ENCODE data around the gene MKNK1. TPM values are rescaled to one million over a fixed set of nuclear protein-coding genes. Genes with fewer than 3 reads are reported as not detected.

MKNK1 gene
- total RNA-seq, 1 donor from 2014 or later: 30.6 TPM

- Mint-ChIP-seq H3K9me3 (no peaks in the 10 kb centered on the region), H3K4me1 (peaks cover 2% of the 10 kb centered on the region), H3K27ac (no peak overlapping the region), H3K4me3 (no peak overlapping the region), H3K27me3 (ENCODE audit: low read depth) (peaks cover 94% of the 10 kb centered on the region), H3K36me3 (no peaks in the 10 kb centered on the region)
- TF ChIP-seq, protein P1, sequence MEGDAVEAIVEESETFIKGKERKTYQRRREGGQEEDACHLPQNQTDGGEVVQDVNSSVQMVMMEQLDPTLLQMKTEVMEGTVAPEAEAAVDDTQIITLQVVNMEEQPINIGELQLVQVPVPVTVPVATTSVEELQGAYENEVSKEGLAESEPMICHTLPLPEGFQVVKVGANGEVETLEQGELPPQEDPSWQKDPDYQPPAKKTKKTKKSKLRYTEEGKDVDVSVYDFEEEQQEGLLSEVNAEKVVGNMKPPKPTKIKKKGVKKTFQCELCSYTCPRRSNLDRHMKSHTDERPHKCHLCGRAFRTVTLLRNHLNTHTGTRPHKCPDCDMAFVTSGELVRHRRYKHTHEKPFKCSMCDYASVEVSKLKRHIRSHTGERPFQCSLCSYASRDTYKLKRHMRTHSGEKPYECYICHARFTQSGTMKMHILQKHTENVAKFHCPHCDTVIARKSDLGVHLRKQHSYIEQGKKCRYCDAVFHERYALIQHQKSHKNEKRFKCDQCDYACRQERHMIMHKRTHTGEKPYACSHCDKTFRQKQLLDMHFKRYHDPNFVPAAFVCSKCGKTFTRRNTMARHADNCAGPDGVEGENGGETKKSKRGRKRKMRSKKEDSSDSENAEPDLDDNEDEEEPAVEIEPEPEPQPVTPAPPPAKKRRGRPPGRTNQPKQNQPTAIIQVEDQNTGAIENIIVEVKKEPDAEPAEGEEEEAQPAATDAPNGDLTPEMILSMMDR (IDR thresholded peaks at IDR 0.05; ENCODE audit: unreplicated experiment): no peak
- DNase-seq (ENCODE audit: low spot score in 2 of 2, unreplicated experiment in 2 of 2): no peak
Measured at GRCh38 chr1:46543382-46543760, 60.7 kb downstream of the MKNK1 start.

- peaks cover 92% of the 10 kb centered on the region for H3K27me3 Mint-ChIP-seq (ENCODE audit: low read depth)
- DNase-seq (ENCODE audit: low spot score in 2 of 2, unreplicated experiment in 2 of 2): no peak
- H3K4me1 Mint-ChIP-seq: peaks cover 2% of the 10 kb centered on the region
- peaks cover 14% of the 10 kb centered on the region for H3K9me3 Mint-ChIP-seq
- no peak overlapping the region for H3K27ac Mint-ChIP-seq
- no peak overlapping the region for H3K4me3 Mint-ChIP-seq
- TF ChIP-seq, protein P1 (IDR thresholded peaks at IDR 0.05; ENCODE audit: unreplicated experiment): no peak
- H3K36me3 Mint-ChIP-seq: no peaks in the 10 kb centered on the region
Measured at GRCh38 chr1:46539972-46540371, 64.1 kb downstream of the MKNK1 start.

- H3K4me1 Mint-ChIP-seq: no peaks in the 10 kb centered on the region
- H3K27ac Mint-ChIP-seq: no peak overlapping the region
- TF ChIP-seq, protein P1 (IDR thresholded peaks at IDR 0.05; ENCODE audit: unreplicated experiment): no peak
- no peak for DNase-seq (ENCODE audit: low spot score in 2 of 2, unreplicated experiment in 2 of 2)
- peaks cover 14% of the 10 kb centered on the region for H3K9me3 Mint-ChIP-seq
- H3K36me3 Mint-ChIP-seq: no peaks in the 10 kb centered on the region
- peaks cover 91% of the 10 kb centered on the region for H3K27me3 Mint-ChIP-seq (ENCODE audit: low read depth)
- H3K4me3 Mint-ChIP-seq: no peak overlapping the region
Measured at GRCh38 chr1:46538147-46538546, 65.9 kb downstream of the MKNK1 start.

GRCh38 chr1:46537651-46538050, 66.4 kb downstream of the MKNK1 start:
- no peak overlapping the region for H3K4me3 Mint-ChIP-seq
- no peak for DNase-seq (ENCODE audit: low spot score in 2 of 2, unreplicated experiment in 2 of 2)
- H3K36me3 Mint-ChIP-seq: no peaks in the 10 kb centered on the region
- peaks cover 14% of the 10 kb centered on the region for H3K9me3 Mint-ChIP-seq
- no peak overlapping the region for H3K27ac Mint-ChIP-seq
- TF ChIP-seq, protein P1 (IDR thresholded peaks at IDR 0.05; ENCODE audit: unreplicated experiment): no peak
- H3K4me1 Mint-ChIP-seq: no peaks in the 10 kb centered on the region
- peaks cover 86% of the 10 kb centered on the region for H3K27me3 Mint-ChIP-seq (ENCODE audit: low read depth)

GRCh38 chr1:46536527-46536926, 67.5 kb downstream of the MKNK1 start:
- Mint-ChIP-seq H3K27ac (no peak overlapping the region), H3K27me3 (ENCODE audit: low read depth) (peaks cover 83% of the 10 kb centered on the region), H3K36me3 (no peaks in the 10 kb centered on the region), H3K4me3 (no peak overlapping the region), H3K4me1 (no peaks in the 10 kb centered on the region), H3K9me3 (peaks cover 14% of the 10 kb centered on the region)
- TF ChIP-seq, protein P1 (IDR thresholded peaks at IDR 0.05; ENCODE audit: unreplicated experiment): no peak
- no peak for DNase-seq (ENCODE audit: low spot score in 2 of 2, unreplicated experiment in 2 of 2)

GRCh38 chr1:46535063-46535462, 69.0 kb downstream of the MKNK1 start:
- peaks cover 14% of the 10 kb centered on the region for H3K9me3 Mint-ChIP-seq
- H3K27ac Mint-ChIP-seq: no peak overlapping the region
- TF ChIP-seq, protein P1 (IDR thresholded peaks at IDR 0.05; ENCODE audit: unreplicated experiment): no peak
- DNase-seq (ENCODE audit: low spot score in 2 of 2, unreplicated experiment in 2 of 2): no peak
- H3K4me1 Mint-ChIP-seq: peaks cover 6% of the 10 kb centered on the region
- no peaks in the 10 kb centered on the region for H3K36me3 Mint-ChIP-seq
- no peak overlapping the region for H3K4me3 Mint-ChIP-seq
- H3K27me3 Mint-ChIP-seq (ENCODE audit: low read depth): peaks cover 81% of the 10 kb centered on the region

Data from mesothelial cell of epicardium (in vitro differentiated cells).